NCI-H748 treated with DMSO at 0.1 percent for 48 hours (cell line): Measurements from ENCODE around the gene ADRM1.

ENCODE experiments used
- DNase-seq: peaks from one replicate; lab custom pipeline; 2025; lab: John Stamatoyannopoulos, UW

Gene ADRM1

DNA sequence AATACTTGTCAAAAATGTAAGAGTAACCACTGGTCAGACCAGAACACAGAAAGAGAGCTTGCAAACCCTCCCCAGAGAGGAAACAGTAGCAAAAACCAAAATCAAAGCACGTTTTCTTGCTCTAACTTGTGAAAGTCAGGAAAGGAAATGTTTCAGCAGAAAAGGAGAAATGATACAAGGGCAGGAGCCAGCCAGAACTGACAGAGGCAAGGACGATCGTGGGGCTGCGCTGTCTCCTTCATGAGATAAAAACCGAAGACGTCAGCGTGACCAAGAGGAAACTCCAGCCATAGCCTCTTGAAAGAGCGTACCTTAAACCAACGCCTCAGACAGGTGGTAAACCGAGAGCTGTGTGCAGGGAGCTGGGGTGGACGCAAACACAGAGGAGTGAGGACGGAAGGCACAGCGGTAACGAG, 36.9 kb downstream of the ADRM1 start:
- no peak for DNase-seq

DNA sequence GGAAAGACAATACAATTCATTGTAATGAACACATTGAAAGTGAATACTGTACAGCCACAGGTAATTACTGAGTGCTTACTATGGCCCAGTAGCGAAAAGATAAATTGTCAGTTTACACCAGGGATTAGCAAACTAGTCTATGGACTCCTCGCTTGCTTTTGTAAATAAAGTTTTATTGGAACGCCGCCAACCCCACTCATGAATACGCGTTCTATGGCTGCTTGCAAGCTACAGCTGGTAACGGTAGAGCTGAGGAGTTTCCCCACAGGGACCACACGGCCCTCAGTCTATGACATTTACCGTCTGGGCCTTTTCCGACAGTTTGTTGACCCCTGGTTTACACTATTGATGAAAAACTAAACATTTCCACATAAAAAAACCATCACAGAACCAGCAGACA, 40.1 kb downstream of the ADRM1 start:
- no peak for DNase-seq

- no peak for DNase-seq
These were observed 41.3 kb downstream of the ADRM1 start for GRCh38 chr20:62344092-62344491.

GRCh38 chr20:62344782-62345181, 42.0 kb downstream of the ADRM1 start:
- DNase-seq, result no peak

DNA sequence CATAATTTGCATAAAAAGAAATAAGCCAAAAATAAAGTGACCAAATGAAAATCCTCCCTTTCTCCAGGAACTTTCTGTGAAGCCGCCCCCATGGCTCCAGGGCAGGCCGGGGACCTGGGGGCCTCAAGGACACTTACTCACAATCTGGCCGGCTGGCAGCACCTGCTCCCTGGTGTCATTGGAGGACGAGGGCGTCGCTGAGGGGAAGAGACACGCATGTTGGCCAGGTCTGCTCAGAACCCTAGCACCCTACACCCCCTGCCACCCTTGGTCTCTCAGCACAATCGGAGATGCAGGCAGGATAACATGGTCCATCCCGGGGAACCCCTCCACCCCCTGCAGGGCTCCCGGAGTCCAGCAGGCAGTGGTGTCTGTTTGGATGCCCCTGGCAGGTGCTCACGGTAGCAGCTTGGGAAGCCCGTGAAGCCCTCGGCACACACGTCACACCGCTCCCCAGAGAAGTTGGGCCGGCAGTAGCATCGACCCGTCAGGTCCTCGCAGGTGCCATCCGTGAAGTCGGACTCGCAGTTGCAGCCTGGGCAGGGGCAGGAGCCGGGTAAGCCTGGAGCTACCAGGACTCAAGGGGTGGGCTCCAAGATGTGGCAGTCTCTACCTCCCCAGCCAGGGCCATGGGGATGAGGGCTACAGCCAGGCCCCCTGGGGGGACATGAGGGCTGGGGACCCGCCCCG, 43.0 kb downstream of the ADRM1 start:
- no peak for DNase-seq

DNA sequence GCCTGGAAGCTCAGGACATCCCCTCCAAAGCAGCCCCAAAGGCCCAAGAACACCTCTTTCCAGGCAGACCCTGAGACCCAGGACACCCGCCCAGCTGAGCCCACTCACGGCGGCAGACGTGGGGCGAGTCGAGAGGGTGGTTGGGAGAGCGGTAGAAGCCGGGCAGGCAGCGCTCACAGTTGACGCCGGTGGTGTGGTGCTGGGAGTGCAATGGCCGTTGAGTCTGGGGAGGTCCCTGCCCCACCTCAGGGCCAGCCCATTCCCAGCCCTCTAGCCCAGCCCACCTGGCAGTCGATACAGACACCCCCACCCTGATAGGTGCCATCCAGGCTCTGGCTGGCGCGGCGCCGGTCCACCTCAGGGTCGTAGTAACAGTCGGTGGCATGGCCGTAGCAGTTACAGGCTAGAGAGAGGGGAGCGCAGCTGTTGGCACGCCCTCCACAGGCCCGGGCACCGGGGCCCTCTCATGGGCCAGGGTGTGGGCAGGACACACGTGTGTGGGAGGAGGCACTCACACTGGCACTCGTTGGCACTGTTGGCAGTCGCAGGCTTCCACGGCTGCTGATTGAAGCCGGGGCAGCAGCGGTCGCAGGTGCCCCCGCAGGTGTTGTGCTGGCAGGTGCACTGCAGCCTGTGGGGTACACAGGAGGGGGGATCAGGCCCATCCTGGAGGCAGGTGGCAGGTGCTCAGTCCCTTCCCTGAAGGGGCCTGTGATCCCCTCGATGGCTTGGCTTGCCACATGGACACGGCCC, 43.8 kb downstream of the ADRM1 start:
- no peak for DNase-seq

DNA sequence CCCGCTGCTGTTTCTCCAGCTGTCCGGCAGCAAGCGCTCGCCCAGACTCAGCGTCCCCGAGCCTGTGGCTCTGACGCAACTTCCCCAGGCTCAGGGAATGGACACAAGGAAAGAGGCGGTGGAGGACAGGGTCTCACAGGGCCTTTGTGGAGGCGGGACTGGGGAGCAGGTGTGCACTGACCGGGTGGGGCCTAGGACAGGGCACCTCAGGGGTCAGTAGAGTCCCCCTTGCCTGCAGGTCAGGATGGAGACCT, 44.3 kb downstream of the ADRM1 start:
- no peak for DNase-seq

- no peak for DNase-seq
These were observed 44.6 kb downstream of the ADRM1 start for GRCh38 chr20:62347445-62347844.

- DNase-seq, result no peak
These were observed 45.8 kb downstream of the ADRM1 start for GRCh38 chr20:62348604-62349003.

DNA sequence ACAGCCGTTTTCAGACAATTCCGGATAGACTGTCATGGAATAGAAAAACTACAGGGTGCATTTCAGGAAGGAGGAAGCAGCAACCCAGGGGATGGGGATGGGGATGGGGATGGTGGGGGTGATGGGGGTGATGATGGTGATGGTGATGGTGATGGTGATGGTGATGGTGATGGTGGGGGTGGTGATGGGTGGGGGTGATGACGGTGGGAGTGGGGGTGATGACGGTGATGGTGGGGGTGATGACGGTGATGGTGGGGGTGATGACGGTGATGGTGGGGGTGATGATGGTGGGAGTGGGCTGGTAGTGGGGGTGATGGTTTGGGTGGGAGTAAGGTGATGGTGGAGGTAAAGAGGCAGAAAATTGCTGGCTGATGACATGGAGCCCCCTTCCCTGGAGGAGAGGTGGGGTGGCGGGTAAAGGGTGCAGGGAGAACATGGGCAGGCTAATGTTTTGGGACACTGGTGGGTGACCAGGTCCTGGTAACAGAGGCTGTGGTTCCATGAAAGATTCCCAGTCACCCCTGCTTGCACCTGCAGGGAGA, 46.8 kb downstream of the ADRM1 start:
- no peak for DNase-seq

DNA sequence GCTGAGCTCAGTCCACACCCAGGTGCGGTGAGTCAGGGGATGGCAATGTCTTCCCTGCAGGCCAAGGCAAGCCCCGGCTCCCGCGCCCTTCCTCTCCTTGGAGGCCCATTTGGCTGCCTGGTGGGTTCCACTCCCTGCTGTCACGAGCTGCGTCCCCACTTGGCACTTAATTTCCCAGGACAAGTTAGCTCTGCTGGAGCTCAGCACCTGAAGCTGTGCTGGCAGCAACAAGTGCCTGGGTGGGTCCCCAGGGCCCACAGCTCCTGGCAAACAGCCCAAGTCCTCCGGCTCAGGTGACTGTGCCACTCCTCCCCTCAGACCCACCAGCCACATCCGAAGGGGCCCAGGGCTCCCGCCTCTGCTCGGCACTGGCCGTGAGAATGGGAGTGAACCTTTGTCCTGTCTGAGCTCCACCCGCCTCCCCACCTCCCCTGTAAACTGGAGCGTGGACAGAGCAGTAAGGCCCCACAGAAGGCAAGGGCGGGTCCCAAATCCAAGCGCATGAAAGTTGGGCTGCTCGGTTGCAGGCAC, 47.4 kb downstream of the ADRM1 start:
- DNase-seq, result no peak

GRCh38 chr20:62350629-62351422, 48.0 kb downstream of the ADRM1 start:
- DNase-seq, result no peak

GRCh38 chr20:62351469-62352401, 48.9 kb downstream of the ADRM1 start:
- DNase-seq, result no peak

- DNase-seq, result no peak
These were observed 49.8 kb downstream of the ADRM1 start for GRCh38 chr20:62352402-62353288.

DNA sequence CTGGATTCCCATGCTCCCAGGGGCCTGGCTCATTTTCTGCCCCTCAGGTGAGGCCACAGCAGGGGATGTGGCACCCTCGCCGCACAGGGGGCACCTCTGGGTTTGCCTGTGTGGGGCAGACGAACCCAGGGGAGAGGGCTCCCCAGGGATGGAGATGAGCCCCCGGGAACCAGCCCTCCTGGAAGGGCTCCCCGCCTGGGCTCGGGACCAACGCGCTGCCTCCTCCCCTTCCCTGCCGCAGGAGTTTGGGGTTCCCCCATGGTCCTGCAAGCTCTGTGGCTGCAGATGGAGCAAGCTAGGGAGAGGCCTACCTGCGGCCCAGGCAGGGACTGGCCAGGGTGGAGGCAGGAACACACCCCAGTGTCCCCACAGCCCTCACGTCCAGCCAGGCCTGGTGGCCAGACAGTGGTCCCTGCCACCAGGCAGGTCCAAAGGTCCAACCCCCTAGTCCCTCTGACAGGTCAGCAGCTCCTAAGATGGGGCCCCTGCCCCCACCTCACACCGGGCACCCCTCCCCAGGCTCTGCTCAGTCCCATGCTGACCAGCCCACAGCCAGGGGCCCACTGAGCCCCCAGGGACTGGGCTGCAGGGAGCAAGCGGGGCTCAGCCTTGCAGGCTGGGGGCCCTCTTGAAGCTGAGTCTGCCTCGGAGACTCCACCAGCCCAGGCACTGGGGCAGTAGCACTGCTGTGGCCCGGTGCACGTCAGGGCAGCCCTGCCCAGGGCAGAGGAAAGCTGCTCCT, 50.7 kb downstream of the ADRM1 start:
- no peak for DNase-seq

DNA sequence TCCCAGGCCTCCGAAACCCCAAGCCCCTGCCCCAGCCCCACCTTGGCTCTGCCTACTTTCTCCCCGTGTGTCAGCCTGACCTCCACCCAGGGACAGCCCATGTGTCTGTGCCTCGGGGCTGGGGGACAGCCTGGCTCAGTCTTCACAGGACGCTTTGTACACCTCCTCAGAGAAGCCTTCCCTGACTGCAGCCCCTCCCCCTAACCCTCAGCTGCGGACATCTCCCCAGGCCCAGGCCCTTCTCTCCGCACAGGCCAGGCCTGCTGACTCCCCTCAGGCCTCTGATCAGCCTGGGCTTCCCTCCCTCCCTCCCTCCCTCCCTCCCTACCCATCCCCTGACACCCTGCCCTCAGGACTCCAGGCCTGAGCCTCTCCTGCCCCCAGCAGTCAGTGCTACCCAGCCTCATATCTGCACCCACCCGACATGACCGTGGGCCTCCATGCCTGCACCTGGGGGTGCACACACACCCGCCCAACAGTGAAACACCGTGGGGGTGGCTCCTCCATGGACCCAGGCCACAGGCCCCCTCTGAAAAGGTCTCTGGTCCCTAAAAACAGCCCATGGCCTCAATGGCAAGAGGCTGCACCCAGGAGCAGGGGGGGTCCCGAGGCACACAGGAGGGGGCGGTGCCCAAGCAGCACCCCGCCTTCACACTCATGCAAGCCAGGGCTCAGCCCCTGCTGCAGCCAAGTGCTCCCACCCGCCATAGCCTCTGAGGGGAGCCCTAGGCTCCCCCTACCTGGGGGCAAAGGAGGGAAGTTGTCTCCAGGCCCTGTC, 51.4 kb downstream of the ADRM1 start:
- no peak for DNase-seq

GRCh38 chr20:62354811-62355341, 52.1 kb downstream of the ADRM1 start:
- no peak for DNase-seq

DNA sequence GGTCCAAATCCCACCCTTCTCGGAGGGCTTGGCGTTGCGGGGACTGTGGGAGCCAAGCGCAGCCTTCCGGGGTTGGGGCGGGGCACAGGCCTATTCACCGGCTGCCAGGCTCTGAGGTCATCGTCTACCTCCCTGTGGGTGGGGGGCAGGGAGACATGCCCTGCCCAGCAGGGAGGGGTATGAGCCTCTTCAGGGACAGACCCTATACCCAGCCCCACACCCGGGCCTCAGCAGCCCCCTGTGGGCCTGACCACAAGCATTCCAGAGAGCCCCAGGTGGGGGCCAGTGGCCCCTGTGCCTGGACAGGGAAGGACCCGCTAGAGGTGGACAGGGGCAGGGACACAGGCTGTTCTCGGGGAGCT, 52.7 kb downstream of the ADRM1 start:
- DNase-seq, result no peak
